GM12878 (cell line): ENCODE measurements around the gene XCR1. TPM values are rescaled to one million over a fixed set of nuclear protein-coding genes. Genes with fewer than 3 reads are reported as not detected.

Experiments used
- CBX3 ChIP-seq: fragments of 200-600 bp; sonication (generic); IDR thresholded peaks from 2 replicates; pipeline ENCODE4 v1.6.1; 2016; ENCODE audit warnings: low read depth, borderline replicate concordance
- CHD1 ChIP-seq: IDR thresholded peaks from 2 replicates; pipeline ENCODE4 v1.6.1; 2012; ENCODE audit warnings: low read depth, low read length, improper control_type of control experiment
- CREM ChIP-seq: IDR thresholded peaks from 2 replicates; pipeline ENCODE4 v1.6.1; 2014; ENCODE audit warnings: antibody characterized with exemption, low read depth
- CUX1 ChIP-seq: IDR thresholded peaks from 2 replicates; pipeline ENCODE4 v1.6.1; 2012; ENCODE audit warnings: improper control_type of control experiment, low read depth, low read length; ENCODE audit not compliant: insufficient replicate concordance
- EGR1 ChIP-seq, 2 experiments: IDR thresholded peaks; 1 replicate in 1 of 2; 2 replicates in 1 of 2; pipeline ENCODE4 v1.6.1; 2011 to 2012; ENCODE audit warnings: low read depth in 2 of 2, low read length in 2 of 2, borderline replicate concordance in 1 of 2, mild to moderate bottlenecking in 1 of 2, moderate library complexity in 1 of 2
- EP300 ChIP-seq, 2 experiments: fragments of 150-350 bp in 1 of 2; IDR thresholded peaks; 2 replicates each; pipeline ENCODE4 v1.6.1; 2011 to 2012; ENCODE audit warnings: low read depth in 2 of 2, low read length in 2 of 2, borderline replicate concordance in 1 of 2, improper control_type of control experiment in 1 of 2, inconsistent platforms in 1 of 2; ENCODE audit not compliant: control insufficient read depth in 1 of 2
- HDGF ChIP-seq: fragments of 450-650 bp; IDR thresholded peaks from 2 replicates; pipeline ENCODE4 v1.6.1; 2016; ENCODE audit warnings: antibody characterized with exemption
- JUNB ChIP-seq: IDR thresholded peaks from 2 replicates; pipeline ENCODE4 v1.6.1; 2016; ENCODE audit warnings: antibody characterized with exemption, mild to moderate bottlenecking
- MTA3 ChIP-seq: IDR thresholded peaks from 2 replicates; pipeline ENCODE4 v1.6.1; 2012; ENCODE audit warnings: low read length, inconsistent platforms, borderline replicate concordance
- NR2C2 ChIP-seq: IDR thresholded peaks from 2 replicates; pipeline ENCODE4 v1.6.1; 2011; ENCODE audit warnings: borderline replicate concordance, low read depth; ENCODE audit not compliant: control insufficient read depth, insufficient read length
- PBX3 ChIP-seq: IDR thresholded peaks from 2 replicates; pipeline ENCODE4 v1.6.1; 2011; ENCODE audit warnings: mild to moderate bottlenecking, low read depth, low read length, moderate library complexity; ENCODE audit not compliant: insufficient replicate concordance
- POLR2AphosphoS5 ChIP-seq: IDR thresholded peaks from 2 replicates; pipeline ENCODE4 v1.6.1; 2011; ENCODE audit warnings: mild to moderate bottlenecking, low read length, inconsistent platforms
- PRDM15 ChIP-seq: fragments of 450-650 bp; formaldehyde crosslinking; IDR thresholded peaks from 2 replicates; pipeline ENCODE4 v1.4.0; 2020; ENCODE audit warnings: mild to moderate bottlenecking, moderate library complexity
- RELA ChIP-seq: fragments of 450-650 bp; IDR thresholded peaks from 2 replicates; pipeline ENCODE4 v1.8.0; 2014; ENCODE audit warnings: borderline replicate concordance; ENCODE audit not compliant: partially characterized antibody
- SMAD1 ChIP-seq: fragments of 450-650 bp; IDR thresholded peaks from 2 replicates; pipeline ENCODE4 v1.6.1; 2018; ENCODE audit warnings: mild to moderate bottlenecking, low read depth; ENCODE audit not compliant: partially characterized antibody
- ZBED1 ChIP-seq: IDR thresholded peaks from 2 replicates; pipeline ENCODE4 v1.6.1; 2016; ENCODE audit warnings: borderline replicate concordance
- ZNF207 ChIP-seq: fragments of 450-650 bp; IDR thresholded peaks from 2 replicates; pipeline ENCODE4 v1.6.1; 2014; ENCODE audit warnings: antibody characterized with exemption, mild to moderate bottlenecking, borderline replicate concordance
- polyA plus RNA-seq, 11 experiments: library from polyadenylated mRNA; depleted of rRNA in 4 of 11; unstranded in 6 of 11; stranded (reverse) in 5 of 11; fragments of >200 nt; fragmentation: Nextera tagmentation in 4 of 11; fragmentation: Illumina TruSeq in 1 of 11; extraction: Ambion mirVana in 4 of 11; extraction: Trizol in 1 of 11; gene quantifications; 1 replicate in 1 of 11; 2 replicates in 10 of 11; pipeline versions ENCODE4 v1.2.1 to v1.2.3, GENCODE V29; 2011 to 2016; ENCODE audit warnings: inconsistent platforms in 2 of 11, missing spikeins in 2 of 11, low read depth in 1 of 11
- total RNA-seq, 4 experiments: library from RNA; depleted of rRNA in 3 of 4; stranded (reverse); fragments of >200 nt in 3 of 4; fragmentation: Illumina TruSeq in 1 of 4; extraction: Trizol in 1 of 4; gene quantifications; 2 replicates each; pipeline versions ENCODE4 v1.2.1 to v1.2.3, GENCODE V29; 2013 to 2021
- TF ChIP-seq, protein P1 (sequence below): fragments of 450-650 bp; IDR thresholded peaks from 2 replicates; pipeline ENCODE4 v1.6.1; 2014; ENCODE audit warnings: mild to moderate bottlenecking

XCR1 gene
- total and polyA plus RNA-seq, 10 of the 15 experiments (the other 5 are each of a cell fraction or from before 2014, with no cell fraction given) = 0.02 to 0.29 (median 0.13) TPM; not detected in 2

DNA sequence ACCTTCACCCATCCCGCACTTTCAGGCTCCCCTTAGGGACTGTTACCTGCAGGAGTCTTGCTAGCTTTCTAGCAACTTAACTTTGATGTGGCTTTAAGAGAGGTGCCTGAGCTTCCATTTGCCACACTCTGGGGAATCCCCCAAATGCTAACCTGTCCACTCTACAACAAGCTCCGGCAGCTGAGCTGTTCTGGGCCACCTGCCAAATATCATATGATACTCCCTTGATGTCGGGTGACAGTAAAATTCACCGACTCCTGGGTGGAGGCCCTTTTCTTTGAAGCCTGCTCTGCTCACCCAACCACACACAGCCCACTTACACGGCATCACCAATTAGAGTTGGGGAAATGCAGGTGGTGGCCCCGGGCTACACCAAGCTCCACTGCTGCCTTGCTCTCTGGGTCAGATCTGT lies 38.0 kb upstream of the XCR1 start (continued):
- TF ChIP-seq NR2C2 = no peak
- TF ChIP-seq CBX3 = no peak
- TF ChIP-seq CHD1 = no peak
- TF ChIP-seq HDGF = no peak
- peak; percentile 98 for TF ChIP-seq ZBED1
- no peak for TF ChIP-seq PBX3
- TF ChIP-seq MTA3 = peak; percentile 73; the same call in 1 of the 2 replicates
- peak; percentile 91 for TF ChIP-seq SMAD1
- TF ChIP-seq PRDM15 (CRISPR knock-in tag) = no peak
- no peak for TF ChIP-seq ZNF207
- TF ChIP-seq CUX1 = no peak
- peak in 1 of 2 experiments; percentile 59; a peak in 2 of 4 replicates for TF ChIP-seq EP300 (IDR thresholded peaks at IDR 0.05; ENCODE audit: borderline replicate concordance in 1 of 2, control insufficient read depth in 1 of 2, low read depth in 2 of 2, low read length in 2 of 2)
- peak; percentile 71; the same call in 1 of the 2 replicates for TF ChIP-seq CREM
- TF ChIP-seq POLR2AphosphoS5 = no peak
- TF ChIP-seq RELA = peak; percentile 56
- TF ChIP-seq EGR1 (IDR thresholded peaks at IDR 0.05; ENCODE audit: borderline replicate concordance in 1 of 2, low read depth in 2 of 2, low read length in 2 of 2) = no peak
- TF ChIP-seq, protein P1, sequence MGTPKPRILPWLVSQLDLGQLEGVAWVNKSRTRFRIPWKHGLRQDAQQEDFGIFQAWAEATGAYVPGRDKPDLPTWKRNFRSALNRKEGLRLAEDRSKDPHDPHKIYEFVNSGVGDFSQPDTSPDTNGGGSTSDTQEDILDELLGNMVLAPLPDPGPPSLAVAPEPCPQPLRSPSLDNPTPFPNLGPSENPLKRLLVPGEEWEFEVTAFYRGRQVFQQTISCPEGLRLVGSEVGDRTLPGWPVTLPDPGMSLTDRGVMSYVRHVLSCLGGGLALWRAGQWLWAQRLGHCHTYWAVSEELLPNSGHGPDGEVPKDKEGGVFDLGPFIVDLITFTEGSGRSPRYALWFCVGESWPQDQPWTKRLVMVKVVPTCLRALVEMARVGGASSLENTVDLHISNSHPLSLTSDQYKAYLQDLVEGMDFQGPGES = no peak
- peak; percentile 49; the same call in 1 of the 2 replicates for TF ChIP-seq JUNB
